Islet of Langerhans (tissue), 1 donor: ENCODE measurements around the gene CCN5.

Experiments
- FAIRE-seq: peaks from one replicate; lab custom pipeline; 2011; peaks lifted over from hg19 to GRCh38; lab: Jason Lieb, UNC

CCN5 gene

DNA sequence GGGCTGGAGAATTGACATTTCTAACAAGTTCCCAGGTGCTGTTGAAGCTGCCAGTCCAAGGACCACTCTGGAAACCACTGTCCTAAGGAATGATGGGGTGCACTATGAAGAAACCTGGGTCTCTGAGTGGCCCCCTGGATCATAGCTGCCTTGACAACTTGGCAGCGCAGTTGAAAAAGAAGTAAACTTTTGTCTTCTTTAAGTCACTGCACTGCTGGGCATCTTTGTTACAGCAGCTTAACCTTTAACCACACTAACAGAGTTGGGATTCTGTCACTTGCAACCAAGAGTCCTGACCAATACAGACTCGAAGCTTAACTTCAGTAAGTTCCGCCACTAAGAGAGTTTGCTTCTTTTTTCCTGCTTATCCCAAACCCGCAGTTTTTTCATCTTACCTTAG, 21.9 kb downstream of the CCN5 start:
- no peak for FAIRE-seq

DNA sequence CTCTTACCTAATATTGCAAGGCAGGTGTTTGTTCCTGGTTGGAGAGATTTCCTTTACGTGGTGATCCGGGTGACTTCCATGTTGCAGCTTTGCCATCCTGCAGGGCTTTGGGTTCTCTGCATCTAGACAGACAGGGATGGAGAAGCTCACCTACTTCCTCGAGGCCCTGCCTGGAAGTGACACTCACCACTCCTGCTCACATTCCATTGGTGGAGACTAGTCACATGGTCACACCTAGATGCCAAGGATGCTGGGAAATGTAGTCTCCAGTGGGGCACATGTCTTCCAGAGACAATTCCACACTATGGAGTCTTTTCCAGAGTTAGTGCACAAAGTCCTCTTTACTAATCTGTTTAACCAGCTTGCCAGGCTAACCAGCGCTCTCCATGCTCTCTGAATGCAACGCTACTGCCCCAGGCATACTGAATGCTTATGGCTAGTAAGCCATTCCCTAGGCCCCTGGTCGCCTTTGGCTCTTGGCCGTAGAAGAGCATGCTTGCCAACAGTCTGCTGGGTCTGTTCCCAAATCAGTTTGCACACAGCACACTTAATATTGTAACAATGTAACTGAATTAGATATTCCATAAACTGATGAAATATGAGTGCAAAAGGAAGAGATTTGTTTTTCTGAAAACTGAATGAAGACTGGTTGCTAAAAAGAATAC, 23.8 kb downstream of the CCN5 start:
- no peak for FAIRE-seq

DNA sequence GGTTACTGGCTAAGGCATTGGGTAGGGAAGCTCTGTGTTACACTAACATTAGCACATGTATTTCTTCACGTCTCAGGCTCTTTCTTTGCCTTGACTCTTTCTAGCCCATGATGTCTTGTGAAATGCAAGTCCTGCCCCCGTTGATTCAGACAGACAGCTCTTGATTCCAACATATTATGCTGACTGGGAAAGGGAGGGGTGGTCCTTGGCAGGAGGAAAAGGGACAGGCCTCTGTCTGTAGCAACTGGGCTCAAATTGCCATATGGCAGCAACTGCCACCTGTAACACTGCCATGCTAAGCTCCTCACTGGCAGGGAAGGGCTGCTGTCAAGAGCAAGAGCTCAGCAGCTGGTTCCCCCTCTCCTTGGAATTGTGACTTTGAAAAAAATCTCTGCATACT, 24.8 kb downstream of the CCN5 start:
- no peak for FAIRE-seq

DNA sequence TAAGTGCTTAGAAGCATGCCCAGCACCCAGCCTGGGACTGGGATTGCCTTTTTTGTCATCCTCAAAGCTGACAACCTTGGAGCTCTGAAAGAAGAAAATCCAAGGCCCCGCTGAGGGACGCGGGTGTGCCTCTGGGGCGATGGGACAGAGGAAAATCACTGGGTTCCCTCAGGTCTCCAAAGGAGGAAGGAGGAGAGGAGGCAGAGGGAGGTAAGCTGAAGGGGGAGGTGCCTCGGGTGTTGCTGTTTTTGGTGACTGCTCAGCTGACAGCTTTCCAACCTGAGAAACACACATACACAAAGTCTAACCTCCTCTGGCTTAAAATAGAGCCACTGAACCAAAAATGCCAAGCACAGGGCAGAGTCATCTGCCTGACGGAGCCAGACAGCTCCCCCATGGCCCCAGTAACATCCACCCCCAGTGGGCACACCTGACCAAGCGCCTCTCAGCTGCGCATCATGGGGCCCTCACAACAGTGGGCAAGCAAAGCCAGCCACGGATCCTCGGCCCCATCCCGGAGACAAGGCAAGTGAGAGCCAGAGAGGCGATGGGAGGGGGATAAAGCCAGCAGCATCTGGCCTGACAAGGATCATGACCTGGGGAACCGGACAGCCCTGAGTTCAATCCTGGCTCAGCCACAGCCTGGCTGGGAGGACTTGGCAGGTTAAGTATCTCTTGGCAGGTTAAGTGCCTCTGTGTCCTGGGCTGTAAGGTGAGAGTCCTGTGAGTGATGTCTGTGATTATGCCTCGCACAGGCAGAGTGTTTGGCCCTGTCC, 27.3 kb downstream of the CCN5 start:
- FAIRE-seq = no peak

DNA sequence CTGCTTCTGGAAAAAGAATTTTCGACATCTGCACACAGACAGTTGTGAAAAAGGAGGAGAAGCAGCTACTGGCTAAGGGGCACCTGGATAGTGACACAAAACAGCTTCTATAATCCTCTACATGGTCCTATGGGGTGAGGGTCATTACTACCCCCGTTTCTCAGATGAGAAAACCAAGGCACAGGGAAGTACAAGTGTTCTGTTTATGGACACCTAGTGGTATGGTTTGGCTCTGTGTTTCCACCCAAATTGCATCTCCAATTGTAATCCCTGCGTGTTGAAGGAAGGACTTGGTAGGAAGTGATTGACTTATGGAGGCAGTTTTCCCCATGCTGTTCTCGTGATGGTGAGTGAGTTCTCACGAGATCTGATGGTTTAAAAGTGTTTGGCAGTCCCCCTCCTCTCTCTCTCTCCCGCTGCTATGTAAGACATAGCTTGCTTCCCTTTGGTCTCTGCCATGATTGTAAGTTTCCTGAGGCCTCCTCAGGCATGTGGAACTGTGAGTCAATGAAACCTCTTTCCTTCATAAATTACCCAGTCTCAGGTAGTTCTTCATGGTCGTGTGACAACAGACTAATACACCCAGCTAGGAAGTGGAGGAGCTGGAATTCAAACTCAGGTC, 28.0 kb downstream of the CCN5 start:
- no peak for FAIRE-seq

DNA sequence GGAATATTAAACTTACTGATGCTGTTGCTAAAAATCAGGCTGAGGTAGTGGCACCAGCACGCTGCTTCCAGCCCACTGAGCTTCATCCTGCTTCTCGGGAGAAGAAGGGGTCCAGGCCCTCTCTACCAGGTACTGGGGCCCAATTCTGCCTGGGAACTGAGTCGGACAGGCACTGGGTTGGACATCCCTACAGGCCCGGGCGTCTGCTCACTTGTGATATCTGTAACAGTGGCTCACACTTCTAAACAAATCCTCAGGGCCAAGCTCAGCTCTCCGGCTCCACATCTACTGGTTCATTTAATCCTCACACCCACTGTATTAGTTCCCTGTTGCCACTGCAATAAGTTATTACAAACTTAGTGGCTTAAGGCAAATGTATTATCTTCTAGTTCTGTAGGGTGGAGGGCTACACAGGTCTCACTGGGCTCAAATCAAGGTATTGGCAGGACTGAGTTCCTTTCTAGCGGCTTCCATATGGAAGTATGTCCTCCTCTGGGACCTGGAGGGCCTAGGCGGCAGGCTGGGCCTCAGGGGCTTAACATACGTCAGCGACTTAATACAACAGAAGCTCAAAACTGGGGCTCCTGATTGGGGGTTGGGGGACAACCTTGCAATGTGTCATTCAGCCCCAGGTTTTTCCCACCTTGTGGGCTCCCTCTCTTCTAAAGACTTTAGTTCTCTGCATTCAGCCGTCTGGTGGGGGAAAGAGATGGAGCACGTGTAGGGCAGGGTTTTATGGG, 28.9 kb downstream of the CCN5 start:
- no peak for FAIRE-seq

DNA sequence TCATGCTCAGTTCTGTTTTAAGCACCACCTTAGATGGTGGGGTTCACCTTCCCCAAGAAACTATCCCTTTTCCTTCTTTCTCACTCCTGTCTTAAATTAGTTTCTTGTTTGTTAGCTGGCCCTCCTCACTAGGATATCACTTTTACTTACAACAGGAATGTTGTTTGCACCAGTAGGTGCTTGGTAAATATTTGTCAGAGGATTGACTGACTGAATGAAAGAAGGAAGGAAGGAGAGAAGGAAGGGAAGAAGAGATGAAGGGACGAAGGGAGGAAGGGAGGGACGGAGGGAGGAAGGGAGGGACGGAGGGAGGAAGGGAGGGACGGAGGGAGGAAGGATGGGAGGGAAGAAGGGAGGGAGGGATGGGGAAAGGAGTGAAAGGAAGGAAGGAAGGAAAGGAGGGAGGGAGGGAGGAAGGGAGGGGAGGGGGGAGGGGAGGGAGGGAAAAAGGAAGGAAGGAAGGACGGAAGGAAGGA, 30.0 kb downstream of the CCN5 start:
- FAIRE-seq = no peak

DNA sequence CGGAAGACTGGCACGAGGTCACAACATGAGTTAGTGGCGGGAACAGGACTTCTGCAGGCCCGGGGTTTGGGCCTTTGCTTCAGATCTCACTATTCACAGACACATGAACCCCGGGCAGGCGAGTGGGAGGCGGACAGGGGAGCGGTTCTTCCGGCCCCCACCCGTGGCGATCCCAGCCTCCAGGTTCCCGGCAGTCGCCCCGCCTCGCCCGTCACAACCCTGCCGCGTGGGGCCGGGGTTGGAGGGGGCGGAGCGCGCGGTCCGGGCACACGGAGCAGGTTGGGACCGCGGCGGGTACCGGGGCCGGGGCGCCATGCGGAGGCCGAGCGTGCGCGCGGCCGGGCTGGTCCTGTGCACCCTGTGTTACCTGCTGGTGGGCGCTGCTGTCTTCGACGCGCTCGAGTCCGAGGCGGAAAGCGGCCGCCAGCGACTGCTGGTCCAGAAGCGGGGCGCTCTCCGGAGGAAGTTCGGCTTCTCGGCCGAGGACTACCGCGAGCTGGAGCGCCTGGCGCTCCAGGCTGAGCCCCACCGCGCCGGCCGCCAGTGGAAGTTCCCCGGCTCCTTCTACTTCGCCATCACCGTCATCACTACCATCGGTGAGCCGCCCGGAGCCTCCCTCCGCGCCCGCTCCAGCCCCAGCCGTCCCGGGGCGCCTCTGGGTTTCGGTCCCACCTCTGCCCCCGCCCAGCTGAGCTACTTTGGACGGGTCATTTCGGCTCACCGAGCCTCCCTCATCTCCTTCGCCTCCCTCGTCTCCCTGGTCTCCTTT, 30.6 kb downstream of the CCN5 start, which contains the start of gene KCNK15:
KCNK15 (plus strand) TSS at position 268 of the 769 bp plus-strand sequence; CDS start at position 314, 46 bp downstream.
- no peak for FAIRE-seq

DNA sequence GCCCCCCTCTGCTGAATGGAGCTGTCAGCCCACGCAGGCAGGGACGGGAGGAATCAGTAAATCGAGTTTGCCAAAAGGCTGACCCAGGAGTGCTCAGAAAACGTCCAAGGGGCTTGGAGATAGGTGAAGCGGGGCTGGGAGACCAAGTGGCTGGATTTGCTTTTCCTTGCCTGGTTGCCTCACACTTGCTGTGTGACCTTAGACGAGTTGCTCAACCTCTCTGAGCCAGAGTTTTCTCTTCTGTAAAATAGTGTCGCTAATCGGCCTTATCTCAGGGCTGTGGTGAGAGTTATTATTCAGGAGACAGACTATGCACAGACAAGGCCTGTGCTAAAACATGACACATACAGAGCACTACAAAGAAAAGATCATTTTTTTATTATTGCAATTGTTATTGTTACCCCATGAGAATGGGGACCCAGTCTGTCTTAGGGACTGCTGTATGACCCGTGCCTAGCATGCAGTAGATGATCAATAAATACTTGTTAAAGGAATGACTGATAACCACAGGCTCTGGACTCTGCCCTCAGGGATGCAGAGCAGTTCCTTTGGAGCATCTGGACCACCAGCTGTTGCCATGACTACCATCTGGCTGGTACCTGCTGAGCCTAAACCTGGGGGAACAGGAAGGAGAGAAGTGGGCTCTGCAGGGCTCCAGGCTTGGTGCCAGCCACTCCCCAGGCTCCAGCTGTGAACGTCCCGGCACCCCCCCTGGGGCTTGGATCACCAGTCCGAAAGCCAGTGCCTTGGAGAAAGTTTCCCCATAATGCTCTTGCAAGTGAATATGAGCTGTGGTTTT, 31.4 kb downstream of the CCN5 start:
- no peak for FAIRE-seq

DNA sequence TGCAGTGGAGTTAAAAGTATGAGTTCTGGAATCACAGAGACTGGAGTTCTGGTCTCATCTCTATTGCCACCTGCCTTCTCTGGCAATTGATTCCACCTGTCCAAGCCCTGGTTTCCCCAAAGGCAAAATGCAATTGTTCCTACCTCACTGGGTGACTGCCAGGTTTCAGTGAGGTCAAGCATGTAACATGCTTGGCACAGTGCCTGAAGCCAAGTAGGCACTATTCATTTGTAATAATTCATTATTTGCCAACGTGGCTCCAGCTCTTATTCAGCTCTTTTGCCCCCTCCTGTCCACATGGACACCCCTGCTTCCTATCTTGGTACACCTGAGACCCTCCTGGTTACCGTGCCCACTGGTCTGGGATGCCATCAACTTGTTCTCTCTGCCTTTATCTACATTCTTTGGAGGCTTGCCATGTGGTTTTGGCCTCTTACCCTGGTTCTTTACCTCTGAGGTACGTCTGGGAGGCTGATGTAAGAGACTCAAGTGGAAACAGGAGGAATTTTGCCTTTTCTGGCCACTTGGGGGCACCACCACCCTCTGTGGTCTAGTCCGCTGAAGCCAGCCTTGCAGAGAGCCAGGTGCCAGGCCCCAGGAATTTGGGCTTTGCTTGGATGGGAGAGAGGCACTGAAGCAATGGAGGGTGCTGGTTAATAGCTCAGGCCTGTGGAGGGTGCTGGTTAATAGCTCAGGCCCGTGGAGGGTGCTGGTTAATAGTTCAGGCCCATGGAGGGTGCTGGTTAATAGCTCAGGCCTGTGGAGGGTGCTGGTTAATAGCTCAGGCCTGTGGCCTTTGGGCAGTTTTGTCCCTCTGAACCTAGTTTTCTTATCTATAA, 32.2 kb downstream of the CCN5 start:
- FAIRE-seq = peak; percentile 64

DNA sequence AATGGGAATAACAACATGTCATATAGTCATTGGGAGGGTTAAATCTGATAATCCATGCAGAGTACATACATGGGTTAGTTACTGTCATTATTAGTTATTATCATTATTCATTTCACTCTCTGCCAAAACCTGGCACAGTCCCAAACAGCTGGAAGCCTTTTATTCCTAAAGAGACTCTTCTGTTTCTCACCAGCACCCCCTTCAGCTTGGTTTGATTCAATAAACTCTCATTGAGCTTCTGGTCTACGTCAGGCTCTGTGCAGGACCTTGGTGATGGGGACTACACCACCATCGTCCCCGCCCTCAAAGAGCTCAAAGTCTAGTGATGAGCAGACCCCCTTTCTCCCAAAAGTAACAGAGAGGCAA, 32.8 kb downstream of the CCN5 start:
- no peak for FAIRE-seq

DNA sequence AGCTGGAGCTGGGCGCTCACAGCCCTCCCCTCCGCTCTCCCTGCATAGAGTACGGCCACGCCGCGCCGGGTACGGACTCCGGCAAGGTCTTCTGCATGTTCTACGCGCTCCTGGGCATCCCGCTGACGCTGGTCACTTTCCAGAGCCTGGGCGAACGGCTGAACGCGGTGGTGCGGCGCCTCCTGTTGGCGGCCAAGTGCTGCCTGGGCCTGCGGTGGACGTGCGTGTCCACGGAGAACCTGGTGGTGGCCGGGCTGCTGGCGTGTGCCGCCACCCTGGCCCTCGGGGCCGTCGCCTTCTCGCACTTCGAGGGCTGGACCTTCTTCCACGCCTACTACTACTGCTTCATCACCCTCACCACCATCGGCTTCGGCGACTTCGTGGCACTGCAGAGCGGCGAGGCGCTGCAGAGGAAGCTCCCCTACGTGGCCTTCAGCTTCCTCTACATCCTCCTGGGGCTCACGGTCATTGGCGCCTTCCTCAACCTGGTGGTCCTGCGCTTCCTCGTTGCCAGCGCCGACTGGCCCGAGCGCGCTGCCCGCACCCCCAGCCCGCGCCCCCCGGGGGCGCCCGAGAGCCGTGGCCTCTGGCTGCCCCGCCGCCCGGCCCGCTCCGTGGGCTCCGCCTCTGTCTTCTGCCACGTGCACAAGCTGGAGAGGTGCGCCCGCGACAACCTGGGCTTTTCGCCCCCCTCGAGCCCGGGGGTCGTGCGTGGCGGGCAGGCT, 35.1 kb downstream of the CCN5 start:
- no peak for FAIRE-seq

DNA sequence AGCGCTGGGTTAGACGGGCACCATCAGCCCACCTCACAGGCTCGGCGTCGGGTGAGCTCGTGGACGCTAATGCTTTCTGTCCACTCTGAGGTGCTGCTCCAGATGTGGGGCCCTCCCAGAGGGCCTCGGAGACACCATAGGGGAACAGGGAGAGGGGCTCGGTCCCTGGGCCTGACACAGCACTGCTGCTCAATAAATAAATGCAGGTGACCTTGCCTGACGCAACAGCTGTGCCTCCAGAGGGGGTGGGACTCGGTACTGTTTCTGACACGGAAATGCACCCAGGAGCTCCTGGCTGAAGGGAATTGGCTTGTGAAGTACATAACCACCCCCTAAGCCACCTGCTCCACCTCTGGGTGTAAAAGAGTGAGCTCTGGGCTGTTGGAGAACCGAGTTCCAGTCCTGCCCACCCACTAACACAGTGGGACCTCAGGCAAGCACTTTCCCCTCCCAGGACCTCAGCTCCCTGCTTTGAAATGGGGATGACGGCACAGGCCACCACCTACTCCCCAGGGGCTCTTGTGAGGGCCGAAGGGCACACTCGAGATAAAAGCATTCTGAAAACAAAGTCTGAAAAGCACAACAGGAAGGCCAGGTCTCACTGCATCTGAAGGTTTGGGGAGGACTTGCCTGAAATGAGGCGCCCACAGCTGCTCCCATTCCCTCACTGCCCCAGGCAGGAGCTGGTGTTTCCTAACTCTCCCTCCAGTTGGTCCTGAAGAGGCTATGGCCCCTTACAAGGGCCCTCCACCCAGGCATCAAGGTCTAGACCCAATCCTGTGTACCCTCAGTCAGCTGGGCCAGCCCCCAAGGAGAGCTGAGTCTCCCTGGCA, 37.1 kb downstream of the CCN5 start:
- FAIRE-seq = no peak

DNA sequence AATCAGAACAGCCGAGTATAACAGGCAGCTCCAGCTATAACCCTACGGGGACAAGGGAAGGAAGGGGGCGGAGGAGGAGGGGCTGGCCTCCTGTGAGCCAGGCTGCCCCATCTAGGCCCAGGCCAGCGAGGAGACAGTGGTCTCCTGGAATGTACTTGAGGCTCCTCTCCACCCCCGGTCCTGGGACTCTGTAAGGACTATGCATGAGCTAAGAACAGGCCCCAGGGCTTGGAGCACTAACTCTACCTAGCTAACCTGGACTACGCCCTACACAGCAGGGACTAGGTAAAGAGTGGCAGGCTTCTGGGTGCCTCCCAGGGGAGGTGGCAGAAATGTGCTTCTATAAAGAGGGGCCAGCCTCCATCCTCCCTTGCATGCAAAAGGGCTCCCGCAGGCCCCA, 39.4 kb downstream of the CCN5 start:
- FAIRE-seq = no peak

DNA sequence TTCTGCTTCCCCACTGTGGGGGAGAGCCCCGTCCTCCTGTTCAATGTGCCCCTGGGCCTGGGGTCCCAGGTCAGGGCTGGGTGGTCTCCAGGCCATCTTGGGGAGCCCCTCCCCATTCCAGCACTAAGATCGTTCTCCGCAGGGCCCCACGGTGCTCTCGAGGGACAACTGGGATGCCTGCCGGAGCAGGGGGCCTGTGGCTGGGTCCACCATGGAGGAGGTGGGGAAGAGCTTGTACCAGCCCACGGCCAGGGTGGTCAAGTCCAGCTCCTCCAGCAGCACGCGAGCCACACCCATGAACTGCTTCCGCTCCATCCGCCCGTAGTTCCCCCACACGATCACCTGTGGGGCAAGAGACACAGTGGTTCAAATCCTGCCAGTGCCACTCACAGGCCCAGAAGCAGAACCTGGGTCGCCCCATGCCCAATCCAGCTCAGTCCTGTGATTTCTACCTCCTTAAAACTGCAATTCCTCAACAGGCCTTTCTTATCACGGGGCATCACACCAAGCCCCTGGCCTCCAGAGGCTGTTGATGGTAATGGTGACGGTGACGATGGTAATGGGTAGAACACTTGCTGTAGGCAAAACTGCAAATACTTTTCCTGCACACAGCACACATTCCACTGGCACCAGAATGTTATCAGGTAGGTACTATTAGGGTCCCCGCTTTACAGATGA, 41.0 kb downstream of the CCN5 start:
- FAIRE-seq = no peak

DNA sequence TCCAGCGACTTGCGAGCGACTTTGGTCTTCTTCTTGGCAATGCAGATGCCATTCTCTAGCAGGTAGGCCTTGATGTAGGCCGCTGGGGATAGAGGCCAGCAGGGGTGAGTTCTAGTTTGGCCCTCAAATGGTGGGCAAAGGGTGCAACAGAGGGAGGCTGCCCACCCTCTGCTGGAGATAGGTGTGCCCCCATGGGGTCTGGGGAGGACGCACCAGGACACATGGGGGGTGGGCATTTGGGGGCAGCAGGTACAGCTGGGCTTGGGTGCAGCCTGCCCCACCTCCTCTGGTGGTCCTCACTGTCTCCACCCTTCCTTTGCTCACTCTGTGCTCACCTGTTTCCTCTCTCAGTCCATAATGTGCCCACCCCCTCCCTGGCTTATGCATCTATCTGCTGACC, 41.8 kb downstream of the CCN5 start:
- FAIRE-seq = no peak

DNA sequence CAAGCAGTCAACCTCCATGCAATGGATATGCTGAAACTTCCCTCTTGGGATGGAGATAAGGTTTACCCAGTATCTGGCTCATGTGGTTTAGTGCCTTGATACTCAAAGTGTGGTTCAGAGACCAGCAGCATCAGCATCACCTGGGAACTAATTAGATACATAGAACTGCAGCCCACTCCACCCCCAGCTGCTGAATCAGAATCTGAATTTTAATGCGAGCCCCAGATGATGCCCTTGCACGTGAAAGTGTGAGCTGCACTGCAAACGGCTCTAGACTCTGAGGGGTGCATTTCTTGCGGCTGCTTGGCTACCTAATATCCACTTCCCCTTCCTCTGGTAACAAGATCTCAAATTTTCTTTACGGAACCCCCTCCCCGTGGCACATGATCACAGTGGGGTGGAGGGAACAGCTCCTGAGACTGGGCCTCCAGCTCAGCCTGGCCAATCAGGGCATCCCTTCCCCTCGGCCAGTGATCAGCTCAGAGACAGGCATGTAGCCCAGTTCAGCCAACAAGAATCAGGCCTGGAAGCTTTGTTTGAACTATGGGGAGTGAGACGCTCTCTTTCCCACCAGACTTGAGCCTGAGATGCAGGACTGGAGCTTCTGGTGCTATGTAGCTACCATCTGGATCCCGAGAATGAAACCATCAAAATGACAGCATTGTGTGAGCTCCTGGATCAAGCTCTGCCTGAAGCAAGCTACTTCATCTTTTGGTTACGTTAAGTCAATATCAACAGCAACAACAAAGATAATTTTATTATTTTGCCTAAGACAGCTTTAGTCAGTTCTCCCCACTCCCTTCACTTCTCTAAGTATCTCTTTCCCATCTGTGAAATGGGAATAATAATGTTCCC, 43.3 kb downstream of the CCN5 start:
- FAIRE-seq = no peak
